HG02623 (cell line): Measurements from ENCODE around the gene GNL1.
"Not testable (repeated sequence)": the region's sequence is repeated elsewhere in the genome, so short reads cannot be mapped to it uniquely, and the experiment has no call there.

Experiments used
- ATAC-seq: cut with Tn5 transposase; IDR thresholded peaks from one replicate; pipeline ENCODE4 v1.9.1; 2021; ENCODE audit warnings: moderate library complexity; ENCODE audit not compliant: unreplicated experiment

Gene GNL1

DNA sequence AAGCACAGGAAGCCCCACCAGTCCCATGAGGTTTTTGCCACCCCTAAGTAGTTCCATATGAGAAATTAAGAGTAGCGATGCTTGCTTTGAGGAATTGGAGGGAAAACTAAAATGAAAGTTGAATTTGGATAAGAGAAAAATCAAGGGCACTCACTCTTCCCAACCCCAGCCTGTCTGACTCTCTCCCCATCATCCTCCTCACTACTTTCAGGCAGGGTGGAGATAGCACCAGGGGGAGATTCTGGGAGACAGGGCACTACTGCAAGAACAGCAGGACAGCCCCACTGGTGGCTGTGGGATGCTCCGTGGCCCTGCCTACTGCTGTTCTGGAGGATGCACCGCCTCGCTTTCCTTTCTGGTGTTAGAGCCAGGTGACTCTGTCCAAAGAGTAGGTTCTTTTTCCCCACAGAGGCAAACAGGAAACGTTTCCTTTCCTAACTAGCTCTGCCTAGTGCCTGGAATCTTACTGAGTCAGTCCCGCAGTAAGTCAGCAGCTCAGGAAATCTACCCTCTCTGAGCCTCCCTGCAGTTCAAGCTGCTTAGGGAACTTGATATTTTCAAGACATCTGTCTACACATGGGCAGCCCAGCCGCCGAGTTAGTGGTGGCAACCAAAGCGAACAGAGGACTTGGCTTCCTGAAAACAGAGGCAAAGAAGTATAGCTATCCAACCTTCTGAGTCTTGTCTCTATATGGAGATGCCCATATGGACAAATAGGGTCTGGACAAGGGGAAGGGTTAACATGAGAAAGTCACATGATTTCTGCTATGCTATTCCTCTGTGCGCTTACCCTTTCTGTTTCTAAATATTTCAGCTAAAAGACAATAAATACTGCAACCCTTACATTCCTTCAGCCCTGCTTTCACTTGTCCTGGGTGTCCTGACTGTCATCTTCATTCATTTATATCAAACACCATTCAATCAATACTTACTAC is 55.6 kb downstream of the GNL1 start:
- no peak for ATAC-seq

DNA sequence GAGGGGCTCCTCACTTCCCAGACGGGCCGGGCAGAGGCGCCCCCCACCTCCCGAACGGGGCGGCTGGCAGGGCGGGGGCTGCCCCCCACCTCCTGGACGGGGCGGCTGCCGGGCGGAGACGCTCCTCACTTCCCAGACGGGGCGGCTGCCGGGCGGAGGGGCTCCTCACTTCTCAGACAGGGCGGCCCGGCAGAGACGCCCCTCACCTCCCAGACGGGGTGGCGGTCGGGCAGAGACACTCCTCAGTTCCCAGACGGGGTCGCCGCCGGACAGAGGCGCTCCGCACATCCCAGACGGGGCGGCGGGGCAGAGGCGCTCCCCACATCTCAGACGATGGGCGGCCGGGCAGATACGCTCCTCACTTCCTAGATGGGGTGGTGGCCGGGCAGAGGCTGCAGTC is 57.6 kb downstream of the GNL1 start:
- not testable (repeated sequence) for ATAC-seq

DNA sequence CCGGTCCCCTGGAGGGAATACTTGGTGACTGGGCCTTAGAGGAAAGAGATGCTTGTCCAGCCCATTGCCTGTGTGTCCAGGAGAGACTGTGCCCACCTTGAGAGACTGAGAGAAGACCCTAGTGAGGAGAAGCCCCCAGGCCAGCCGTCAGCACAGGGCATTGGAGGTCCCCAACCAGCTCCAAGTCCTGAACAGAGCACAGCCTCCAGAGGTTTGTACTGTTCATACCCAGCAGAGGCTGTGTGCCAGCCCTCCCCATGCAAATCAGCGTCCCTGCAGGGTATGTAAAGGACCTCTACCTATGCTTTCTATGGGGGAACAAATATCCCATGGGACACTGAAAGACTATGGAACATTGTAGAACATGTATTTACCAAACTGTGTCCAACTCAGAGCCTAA is 58.6 kb downstream of the GNL1 start:
- ATAC-seq = no peak

DNA sequence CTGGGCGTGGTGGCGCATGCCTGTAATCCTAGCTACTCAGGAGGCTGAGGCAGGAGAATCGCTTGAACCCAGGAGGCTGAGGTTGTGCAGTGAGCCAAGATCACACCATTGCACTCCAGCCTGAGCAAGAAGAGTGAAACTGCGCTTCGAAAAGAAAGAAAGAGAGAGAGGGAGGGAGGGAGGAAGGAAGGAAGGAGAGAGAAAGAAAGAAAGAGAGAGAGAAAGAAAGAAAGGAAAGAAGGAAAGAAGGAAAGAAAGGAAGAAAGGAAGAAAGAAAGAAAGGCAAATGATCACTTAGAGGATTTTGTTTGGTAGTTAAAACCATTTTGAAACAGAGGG is 59.1 kb downstream of the GNL1 start:
- ATAC-seq = not testable (repeated sequence)

DNA sequence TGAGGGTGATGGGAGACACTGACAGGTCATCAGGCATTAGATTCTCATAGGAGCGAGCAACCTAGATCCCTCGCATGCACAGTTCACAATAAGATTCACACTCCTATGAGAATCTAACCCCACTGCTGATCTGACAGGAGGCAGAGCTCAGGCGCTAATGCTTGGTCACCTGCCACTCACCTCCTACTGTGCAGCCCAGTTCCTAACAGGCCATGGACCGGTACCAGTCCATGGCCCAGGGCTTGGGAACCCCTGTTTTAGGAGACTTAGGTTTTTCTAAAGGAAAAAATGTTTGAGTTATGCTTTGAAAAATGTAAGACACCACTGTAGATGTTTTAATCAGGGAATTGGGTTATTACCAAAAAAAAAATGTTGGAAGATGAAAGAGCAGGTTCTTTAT is 60.3 kb downstream of the GNL1 start:
- ATAC-seq = no peak

DNA sequence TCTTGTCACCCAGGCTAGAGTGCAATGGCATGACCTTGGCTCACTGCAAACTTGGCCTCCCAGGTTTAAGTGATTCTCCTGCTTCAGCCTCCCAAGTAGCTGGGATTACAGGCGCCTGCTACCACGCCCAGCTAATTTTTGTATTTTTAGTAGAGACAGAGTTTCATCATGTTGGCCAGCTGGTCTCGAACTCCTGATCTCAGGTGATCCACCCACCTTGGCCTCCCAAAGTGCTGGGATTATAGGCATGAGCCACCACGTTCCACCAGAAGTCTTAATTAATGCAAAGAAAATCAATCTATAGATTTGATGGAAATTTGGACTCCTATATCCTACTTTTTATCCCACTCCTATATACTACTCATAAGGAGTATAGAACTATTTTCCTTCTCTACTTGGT is 61.2 kb downstream of the GNL1 start:
- not testable (repeated sequence) for ATAC-seq

DNA sequence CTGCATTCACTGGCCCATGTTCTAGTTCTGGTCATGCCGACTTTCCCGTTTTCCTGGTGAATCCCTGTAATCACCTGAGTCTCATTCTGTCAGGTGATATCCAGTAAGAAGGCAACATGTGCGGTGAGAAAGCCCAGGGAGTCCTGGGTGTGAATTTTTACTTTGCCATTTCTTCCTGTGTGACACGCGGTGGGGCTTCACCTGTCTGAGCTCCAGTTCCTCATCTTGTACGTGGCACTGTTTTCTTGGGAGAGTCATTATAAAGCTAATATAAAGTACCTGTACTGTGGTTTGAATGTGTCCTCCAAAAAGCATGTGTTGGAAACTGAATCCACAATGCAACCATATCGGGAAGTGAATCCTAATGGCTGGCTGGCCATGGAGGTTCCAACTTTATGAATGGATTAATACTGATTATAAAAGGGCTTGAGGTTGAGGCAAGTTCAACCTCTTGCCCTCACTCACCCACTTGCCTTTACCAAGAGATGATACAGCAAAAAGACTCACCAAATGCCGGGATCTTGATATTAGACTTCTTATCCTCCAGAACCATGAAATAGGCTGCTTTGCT is 61.9 kb downstream of the GNL1 start:
- no peak for ATAC-seq

DNA sequence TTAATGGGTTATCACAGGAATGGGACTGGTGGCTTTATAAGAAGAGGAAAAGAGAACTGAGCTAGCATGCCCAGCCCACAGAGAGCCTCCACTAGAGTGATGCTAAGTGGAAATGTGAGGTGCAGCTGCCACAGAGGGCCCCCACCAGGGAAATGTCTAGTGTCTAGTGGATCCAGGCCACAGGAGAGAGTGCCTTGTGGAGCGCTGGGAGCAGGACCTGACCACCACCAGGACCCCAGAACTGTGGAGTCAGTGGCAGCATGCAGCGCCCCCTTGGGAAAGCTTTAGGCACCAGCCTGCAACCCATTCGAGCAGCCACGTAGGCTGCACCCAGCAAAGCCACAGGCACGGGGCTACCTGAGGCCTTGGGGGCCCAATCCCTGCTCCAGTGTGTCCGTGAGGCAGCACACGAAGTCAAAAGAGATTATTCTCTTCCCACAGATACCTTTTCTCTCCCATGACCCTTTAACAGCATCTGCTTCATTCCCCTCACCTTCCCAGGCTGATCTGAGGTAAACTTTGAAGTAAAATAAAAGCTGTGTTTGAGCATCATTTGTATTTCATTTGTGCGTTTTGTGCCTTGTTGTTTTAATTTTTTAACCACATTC is 62.5 kb downstream of the GNL1 start:
- ATAC-seq = no peak

DNA sequence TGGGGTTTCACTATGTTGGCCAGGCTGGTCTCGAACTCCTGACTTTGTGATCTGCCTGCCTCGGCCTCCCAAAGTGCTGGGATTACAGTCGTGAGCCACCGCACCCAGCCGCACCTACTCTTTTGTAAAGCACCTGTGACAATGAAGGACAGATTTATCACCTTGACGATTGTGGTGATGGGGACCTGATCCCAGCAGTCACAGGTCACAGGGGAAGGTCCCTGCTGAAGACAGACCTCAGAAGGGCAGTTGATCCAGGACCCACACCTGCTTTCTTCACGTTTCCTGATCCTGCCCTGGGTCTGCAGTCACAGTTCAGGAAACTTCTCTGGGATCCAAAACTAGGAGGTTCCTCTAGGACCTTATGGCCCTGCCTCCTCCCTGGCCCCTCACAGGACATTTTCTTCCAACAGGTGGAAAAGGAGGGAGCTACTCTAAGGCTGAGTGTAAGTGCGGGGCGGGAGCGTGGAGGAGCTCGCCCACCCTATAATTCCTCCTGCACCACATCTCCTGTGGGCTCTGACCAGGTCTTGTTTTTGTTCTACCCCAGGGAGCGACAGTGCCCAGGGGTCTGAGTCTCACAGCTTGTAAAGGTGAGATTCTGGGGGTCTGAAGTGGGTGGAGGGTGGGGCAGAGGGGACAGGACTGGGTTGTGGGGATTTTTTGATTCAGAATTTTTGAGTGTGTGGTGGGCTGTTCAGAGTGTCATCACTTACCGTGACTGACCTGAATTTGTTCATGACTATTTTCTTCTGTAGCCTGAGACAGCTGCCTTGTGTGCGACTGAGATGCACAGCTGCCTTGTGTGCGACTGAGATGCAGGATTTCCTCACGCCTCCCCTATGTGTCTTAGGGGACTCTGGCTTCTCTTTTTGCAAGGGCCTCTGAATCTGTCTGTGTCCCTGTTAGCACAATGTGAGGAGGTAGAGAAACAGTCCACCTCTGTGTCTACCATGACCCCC is 64.0 kb downstream of the GNL1 start:
- ATAC-seq = no peak
